GM12874 (cell line): ENCODE measurements around the gene FAM169A.

Experiments used
- TF ChIP-seq, protein P1 (sequence below): IDR thresholded peaks from 2 replicates; pipeline ENCODE4 v1.5.1; 2011; ENCODE audit warnings: low read depth, mild to moderate bottlenecking, control low read depth, low read length, moderate library complexity; ENCODE audit not compliant: insufficient read depth

The FAM169A gene

DNA sequence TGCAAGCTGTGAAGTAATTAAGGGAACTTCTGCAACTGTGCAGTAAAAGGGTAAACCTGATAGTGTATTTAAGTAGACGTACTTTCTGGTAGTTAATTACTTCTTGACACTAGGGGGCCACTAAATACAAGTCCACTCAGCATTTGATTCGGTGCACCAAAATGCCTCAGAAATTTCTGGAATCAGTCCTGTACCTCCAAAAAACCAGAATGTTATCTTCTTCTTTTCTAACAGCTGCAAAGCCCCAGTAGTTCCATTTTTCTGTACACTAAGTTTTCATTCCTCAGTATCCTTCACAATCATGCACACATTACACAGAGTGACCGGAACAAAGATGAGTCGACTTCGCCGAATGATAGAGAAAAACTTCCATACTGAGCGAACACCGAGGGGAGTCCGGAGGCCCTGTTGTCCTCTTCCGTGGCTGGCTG is 99.8 kb downstream of the FAM169A start:
- TF ChIP-seq, protein P1, sequence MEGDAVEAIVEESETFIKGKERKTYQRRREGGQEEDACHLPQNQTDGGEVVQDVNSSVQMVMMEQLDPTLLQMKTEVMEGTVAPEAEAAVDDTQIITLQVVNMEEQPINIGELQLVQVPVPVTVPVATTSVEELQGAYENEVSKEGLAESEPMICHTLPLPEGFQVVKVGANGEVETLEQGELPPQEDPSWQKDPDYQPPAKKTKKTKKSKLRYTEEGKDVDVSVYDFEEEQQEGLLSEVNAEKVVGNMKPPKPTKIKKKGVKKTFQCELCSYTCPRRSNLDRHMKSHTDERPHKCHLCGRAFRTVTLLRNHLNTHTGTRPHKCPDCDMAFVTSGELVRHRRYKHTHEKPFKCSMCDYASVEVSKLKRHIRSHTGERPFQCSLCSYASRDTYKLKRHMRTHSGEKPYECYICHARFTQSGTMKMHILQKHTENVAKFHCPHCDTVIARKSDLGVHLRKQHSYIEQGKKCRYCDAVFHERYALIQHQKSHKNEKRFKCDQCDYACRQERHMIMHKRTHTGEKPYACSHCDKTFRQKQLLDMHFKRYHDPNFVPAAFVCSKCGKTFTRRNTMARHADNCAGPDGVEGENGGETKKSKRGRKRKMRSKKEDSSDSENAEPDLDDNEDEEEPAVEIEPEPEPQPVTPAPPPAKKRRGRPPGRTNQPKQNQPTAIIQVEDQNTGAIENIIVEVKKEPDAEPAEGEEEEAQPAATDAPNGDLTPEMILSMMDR: 0 out of 2 replicates have a peak, but pooled peaks have one; percentile 30

DNA sequence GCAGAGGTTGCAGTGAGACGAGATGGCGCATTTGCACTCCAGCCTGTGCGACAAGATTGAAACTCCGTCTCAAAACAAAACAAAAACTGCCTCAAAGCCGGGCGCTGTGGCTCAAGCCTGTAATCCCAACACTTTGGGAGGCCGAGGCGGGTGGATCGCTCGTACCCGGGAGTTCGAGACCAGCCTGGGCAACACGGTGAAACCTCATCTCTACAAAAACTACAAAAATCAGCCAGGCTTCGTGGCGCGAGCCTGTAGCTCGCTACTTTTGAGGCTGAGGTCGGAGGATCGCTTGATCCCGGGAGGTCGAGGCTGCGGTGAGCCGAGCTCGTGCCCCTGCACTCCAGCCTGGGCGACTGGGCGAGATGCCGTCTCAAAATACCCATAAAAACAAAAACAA is 100.3 kb downstream of the FAM169A start:
- TF ChIP-seq, protein P1: no peak

DNA sequence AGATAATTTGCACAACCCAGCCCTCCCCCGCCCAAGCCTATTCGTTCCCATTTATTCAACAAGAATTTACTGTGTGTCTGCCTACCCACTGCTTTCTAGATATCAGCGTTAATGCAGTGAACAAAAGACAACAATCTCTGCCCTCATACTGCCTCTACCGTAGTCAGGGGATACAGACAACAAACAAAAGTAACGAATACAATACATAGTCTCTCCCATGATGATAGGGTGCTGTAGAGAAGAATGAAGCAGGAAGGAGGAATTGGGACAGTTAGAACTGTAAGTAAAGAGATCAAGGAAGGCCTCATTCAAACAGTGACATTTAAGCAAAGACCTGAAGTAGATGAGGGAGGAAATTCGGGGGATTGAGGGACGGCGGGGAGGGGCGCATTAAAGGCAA is 101.0 kb downstream of the FAM169A start:
- TF ChIP-seq, protein P1: no peak

DNA sequence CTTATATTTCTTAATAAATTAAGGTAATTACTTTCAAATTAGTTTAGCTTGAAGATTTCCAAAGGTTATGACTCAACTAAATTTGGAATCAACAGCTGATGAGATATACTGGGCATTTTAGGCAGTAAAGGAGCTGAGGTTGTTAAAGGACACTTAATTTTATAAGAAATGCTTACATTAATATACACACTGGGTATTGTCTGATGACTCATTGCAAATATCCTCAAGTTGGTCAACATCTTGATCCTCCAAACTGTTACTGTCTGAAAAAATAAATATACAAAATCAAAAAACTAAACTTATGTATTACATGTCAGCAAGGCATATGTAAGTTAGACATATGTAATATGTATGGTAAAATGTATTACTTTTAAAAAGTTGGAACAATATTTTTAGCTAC is 102.7 kb downstream of the FAM169A start:
- TF ChIP-seq, protein P1: no peak

DNA sequence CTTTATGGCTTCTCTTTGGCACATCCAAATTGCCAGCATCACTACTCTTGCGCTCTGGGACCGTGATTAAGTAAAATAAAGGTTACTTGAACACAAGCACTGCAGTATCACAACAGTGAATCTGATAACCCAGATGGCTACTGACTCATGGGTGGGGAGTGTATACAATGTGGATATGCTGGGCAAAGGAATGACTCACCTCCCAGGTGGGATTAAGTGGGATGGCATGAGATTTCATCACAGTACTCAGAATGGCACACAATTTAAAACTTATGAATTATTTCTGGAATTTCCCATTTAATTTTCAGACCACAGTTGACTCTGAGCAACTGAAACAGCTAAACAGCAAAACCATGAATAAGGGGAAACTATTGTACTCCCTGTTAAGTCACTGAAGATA is 103.6 kb downstream of the FAM169A start:
- TF ChIP-seq, protein P1: no peak

DNA sequence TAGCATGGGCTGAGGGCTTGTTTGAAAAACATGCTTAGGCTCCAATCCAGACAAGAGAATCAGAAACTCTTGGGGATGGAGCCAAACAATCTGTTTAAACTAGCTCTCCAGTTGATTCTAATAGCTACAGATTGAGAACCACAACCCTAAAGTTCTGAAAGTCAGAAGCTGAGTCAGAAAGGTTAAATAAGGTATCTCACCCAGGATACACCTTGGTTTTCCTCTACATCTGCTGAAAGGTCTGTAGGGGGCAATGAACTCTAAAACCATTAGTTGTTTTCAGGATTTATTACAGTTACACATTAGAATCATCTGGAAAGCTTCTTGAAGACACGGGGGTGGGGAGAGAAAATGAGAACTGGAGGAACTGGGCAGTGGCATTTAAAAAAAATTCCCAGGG is 104.9 kb downstream of the FAM169A start:
- TF ChIP-seq, protein P1: no peak

DNA sequence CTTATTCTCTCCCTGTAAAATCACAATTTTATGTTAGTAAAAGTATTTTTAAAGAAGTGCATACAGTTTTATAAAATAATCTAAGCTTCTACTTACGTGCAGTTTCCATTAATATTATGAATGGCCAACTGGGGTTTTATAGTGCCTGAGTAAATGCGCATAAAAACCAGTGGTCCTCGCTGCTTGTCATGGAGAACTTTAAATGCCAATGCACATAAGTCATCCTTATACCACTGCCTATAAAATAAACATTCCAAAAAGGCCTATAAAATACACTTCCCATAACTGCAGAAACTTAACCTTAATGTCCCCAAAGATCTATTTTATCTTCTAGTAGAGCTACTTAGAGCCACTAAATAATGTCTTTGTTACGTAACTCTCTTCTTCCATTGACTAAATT is 127.8 kb downstream of the FAM169A start:
- TF ChIP-seq, protein P1: no peak

DNA sequence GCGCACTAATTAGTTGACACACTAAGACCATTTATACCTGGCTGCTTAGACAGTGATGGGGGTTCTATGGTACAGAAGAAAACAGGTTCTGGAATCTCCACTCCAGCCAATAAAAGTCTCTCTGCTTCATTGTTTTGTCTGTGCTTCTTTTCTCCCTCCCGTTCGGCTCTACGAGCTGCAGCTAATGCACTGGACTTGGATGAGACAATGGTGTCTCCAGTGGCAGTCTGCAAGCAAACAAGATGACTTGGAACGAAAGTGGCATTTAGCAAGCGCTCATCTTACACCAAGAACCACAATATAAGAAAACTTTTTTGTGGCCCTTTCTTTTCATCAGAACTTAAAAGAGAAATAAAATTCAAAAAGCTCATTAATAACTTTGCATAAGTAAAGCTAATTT is 129.4 kb downstream of the FAM169A start:
- TF ChIP-seq, protein P1: no peak
